ACHN (cell line): ENCODE results near the gene RBPJ.

Source experiments
- DNase-seq: peaks from one replicate; pipeline ENCODE4 v3.0.0-alpha.2; 2015
- in situ Hi-C: cut with HindIII; loops from 2 replicates; pipeline ENCODE4 v1.10.0; 2017; ENCODE audit warnings: low sequenced_read_pairs, low pct_ligation_motif_present, low pct_unique_long_range_greater_than_20kb

Gene RBPJ

DNA sequence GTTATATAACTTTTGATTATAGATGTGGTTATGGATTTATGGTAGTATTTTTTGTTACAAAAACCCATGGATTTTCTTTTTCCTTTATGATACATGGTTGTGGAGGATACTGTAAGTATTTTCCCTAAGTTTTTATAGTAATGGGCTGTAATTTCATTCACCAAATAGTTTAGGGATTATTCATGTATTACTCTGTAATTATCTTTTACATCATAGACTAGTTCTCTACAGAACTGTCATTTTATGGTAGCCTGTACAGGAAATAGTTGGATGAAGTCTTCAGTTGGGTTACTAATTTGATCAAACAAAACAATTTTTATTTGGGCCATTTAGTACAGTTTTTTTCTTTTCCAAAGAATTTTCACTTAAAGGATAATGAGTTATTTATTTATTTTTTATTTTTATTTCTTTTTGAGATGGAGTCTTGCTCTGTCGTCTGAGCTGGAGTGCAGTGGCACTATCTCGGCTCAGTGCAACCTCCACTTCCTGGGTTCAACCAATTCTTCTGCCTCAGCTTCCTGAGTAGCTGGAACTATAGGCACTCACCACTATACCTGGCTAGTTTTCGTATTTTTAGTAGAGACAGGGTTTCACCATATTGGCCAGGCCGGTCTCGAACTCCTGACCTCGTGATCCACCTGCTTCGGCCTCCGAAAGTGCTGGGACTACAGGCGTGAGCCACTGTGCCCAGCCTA is 42.1 kb downstream of the RBPJ start:
- in situ Hi-C loops = no loop called here
- DNase-seq = no peak

DNA sequence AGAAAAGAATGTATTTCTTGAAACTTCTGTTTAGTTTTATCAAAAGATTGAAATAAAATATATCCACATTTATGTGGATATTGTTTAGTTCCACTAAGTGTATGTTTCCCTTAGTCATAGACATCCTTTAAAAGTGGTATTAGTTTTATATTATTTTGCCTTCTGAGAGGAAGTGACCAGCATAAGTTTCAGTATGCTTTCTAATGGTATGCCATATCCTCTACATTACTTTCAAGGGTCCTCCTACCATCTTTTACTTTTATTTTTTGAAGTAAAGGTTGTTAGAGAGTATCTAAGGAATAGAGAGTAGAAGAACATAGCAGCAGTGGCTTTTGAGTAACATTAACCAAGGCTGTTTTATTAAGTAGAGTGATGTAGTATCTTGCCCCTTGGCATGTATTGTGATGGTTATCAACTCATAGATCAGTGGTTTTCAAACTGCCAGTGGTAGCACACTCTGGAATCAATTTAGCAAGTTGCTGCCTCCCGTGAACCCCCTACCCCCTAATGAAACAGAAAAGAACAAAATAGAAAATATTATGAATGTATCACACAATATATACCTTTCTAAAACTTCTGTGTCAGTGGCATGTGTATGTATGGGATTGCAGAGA is 44.8 kb downstream of the RBPJ start:
- DNase-seq = no peak
- in situ Hi-C loops = no loop called here

- in situ Hi-C loops = no loop called here
- DNase-seq = no peak
Measured at GRCh38 chr4:26367811-26368210, 47.0 kb downstream of the RBPJ start.

GRCh38 chr4:26368685-26369084 is 47.9 kb downstream of the RBPJ start:
- in situ Hi-C loops = no loop called here
- DNase-seq = no peak

DNA sequence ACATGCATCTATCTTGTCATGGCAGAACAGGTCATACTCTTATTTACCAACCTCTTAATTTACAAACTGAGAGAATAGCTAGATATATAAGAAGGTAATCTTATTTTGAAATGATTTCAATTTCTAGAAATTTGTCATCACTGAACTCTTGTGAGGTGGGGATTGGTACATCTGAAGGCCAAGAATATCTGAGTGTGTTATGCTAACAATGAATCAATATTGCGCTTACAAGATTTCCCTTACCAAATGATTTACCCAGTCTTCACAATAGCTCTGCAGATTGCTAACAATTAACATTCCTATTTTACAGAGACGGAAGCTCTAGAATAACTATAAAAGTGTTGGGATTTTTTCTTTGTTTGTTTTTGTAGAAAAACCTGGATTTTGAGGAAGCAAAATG is 48.3 kb downstream of the RBPJ start:
- DNase-seq = no peak

DNA sequence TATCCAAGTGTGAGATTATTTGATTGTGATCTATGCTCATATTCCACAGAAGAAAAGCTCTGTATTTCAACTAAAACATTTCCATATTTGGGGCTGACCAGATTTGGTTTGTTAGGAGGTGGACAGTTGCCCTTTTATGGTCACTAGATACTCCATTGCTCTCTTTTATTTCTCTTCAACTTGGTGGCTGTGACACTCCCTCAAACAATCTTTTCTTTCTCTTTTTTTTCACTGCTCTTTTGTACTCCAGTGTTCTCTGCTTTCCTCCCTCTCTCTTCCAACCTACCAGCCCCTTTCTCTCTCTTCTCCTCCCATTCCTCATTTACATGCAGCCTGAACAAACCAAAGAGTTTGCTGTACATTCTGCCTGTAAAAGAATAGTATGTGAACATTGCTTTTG is 48.8 kb downstream of the RBPJ start:
- no peak for DNase-seq

More for the DNA sequence above, 48.3 kb downstream of the RBPJ start:
- in situ Hi-C loops = no loop called here

GRCh38 chr4:26372076-26372475 is 51.3 kb downstream of the RBPJ start:
- in situ Hi-C loops = no loop called here

More for the DNA sequence above, 48.8 kb downstream of the RBPJ start:
- in situ Hi-C loops = no loop called here

GRCh38 chr4:26372525-26373172 is 51.8 kb downstream of the RBPJ start:
- DNase-seq = no peak
- in situ Hi-C loops = no loop called here

More at GRCh38 chr4:26372076-26372475, 51.3 kb downstream of the RBPJ start:
- DNase-seq = no peak

GRCh38 chr4:26375551-26375950 is 54.7 kb downstream of the RBPJ start:
- in situ Hi-C loops = no loop called here
- no peak for DNase-seq

- in situ Hi-C loops = no loop called here
- no peak for DNase-seq
Measured at GRCh38 chr4:26377328-26378311, 56.8 kb downstream of the RBPJ start.

DNA sequence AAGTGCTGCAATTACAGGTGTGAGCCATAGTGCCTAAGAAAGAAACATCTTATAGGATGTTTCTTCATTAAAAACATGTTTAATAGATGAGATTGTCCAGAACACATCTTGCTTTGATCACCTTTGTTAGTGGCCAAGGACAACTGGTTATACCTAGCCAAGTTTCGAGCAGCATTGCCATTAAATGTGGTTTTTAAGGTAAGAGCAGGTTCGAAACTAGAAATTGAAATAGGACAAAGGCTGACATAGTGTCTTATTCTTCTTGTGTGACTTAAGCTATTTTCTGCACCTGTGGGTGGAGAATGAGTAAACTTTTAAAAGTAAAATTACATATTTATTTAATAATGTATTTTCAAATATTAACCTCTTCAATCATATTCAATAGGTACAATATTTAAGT is 59.0 kb downstream of the RBPJ start:
- in situ Hi-C loops = no loop called here
- DNase-seq = no peak

DNA sequence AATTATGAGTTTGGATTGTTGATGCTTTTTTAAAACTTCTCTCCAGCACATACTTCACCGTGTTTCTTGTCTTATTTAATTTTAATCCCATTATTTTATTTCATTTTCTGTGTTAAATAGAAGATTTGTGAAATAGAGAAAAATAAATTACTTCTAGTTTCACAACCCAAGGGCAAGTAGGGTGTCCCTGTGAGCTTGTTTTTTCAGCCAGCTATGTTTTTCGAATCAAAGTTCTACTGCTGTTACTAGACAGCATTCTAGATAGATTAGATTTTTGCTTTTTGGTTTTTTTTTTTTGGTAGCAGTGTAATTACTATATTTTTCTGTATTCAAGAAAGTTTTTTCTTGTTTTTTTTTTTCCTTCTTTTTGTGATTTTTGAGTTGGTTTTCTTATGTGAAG is 59.9 kb downstream of the RBPJ start:
- in situ Hi-C loops = no loop called here
- DNase-seq = no peak

DNA sequence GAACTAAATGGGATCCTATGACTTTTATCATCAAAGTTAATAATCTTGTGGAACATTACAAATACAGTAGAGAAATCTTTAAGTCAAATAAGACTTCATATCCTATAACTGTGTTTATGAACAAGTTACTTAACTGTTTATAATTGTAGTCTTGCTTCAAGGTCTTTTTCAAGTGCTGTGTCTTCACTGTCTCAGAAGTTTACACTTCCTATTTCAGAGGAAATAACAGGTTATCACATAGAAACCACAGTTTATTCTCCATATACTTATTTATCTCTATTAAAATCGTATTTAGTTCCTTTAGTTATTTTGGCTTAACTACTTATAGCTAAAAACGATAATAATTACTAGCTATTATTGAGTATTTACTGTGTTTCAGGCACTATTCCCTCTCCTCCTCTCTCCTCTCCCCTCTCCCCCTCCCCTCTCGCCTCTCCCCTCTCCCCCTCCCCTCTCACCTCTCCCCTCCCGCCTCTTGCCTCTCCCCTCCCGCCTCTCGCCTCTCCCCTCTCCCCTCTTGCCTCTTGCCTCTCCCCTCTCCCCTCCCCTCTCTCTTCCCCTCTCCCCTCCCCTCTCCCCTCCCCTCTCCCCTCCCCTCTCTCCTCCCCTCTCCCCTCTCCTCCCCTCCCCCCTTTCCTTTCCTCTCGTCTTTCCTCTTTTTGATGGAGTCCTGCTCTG is 63.7 kb downstream of the RBPJ start:
- in situ Hi-C loops = no loop called here
- DNase-seq = no peak

GRCh38 chr4:26385690-26386089 is 64.9 kb downstream of the RBPJ start:
- in situ Hi-C loops = no loop called here
- DNase-seq = no peak

- DNase-seq = no peak
- in situ Hi-C loops = no loop called here
Measured at GRCh38 chr4:26386386-26386785, 65.6 kb downstream of the RBPJ start.

DNA sequence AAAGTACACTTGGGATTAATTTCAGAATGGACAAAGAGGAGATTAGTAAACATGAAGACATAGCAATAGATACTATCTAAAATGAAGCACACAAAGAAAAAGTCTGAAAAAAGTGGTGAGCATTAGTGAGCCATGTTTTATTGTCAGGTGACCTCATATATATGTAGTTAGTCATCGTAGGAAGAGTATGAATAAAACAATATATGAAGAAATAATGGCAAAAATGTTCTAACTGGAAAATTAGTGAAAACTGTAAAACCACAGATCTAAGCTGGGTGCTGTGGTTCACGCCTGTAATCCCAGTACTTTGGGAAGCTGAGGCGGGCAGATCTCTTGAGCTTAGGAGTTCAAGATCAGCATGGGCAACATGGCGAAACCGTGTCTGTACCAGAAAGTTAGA is 67.9 kb downstream of the RBPJ start:
- in situ Hi-C loops = no loop called here
- DNase-seq = no peak

- in situ Hi-C loops = no loop called here
- no peak for DNase-seq
Measured at GRCh38 chr4:26397086-26397485, 76.3 kb downstream of the RBPJ start.

DNA sequence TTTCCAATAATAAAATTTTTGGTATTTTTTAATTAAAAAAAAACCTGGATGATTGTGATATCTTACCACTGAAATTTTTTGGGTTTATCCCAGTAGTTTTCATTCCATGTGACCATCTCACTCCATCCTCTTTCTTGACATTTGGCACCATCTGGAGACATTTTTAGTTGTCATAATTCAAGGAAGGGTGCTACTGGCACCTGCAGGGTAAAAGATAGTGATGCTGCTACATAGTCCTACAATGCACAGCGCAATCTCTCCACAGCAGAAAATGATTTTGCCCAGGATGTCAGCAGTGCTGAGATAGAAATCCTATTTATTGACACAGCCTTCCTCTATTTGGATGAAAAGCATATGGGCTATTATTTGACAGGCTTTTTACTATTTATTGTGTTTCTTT is 79.3 kb downstream of the RBPJ start:
- in situ Hi-C loops = no loop called here

More for the DNA sequence above, 79.3 kb downstream of the RBPJ start:
- DNase-seq = no peak
